Fibroblast of the aortic adventitia (primary cell): ENCODE data around the gene TMUB2. TPM values are rescaled to one million over a fixed set of nuclear protein-coding genes. Genes with fewer than 3 reads are reported as not detected.
A peak's percentile ranks its signal among the peaks of the same experiment; 100 is the strongest.
"Not testable (repeated sequence)": the region's sequence is repeated elsewhere in the genome, so short reads cannot be mapped to it uniquely, and the experiment has no call there.

Source experiments
- DNase-seq: peaks from one replicate; pipeline ENCODE4 v3.0.0-alpha.2; 2010; ENCODE audit warnings: low read depth
- H3K4me3 ChIP-seq: 2 replicates; pipeline ENCODE4 v1.5.1; 2011; ENCODE audit warnings: low read depth, mild to moderate bottlenecking, control low read depth, low read length, moderate library complexity
- CTCF ChIP-seq: IDR thresholded peaks from 2 replicates; pipeline ENCODE4 v1.5.1; 2011; ENCODE audit warnings: mild to moderate bottlenecking, low read length, control low read depth, inconsistent platforms; ENCODE audit not compliant: insufficient read depth
- total RNA-seq: library from RNA; depleted of rRNA; stranded (reverse); fragments of >200 nt; gene quantifications from 2 replicates; pipeline ENCODE4 v1.2.3, GENCODE V29; 2012; ENCODE audit warnings: low replicate concordance

Gene TMUB2
- total RNA-seq, 1 donor: 23.0 TPM

- DNase-seq: peak; percentile 94
- no peak for TF ChIP-seq CTCF
- H3K4me3 ChIP-seq: no peak overlapping the region
These were observed 36.8 kb downstream of the TMUB2 start for GRCh38 chr17:44223541-44224071.

GRCh38 chr17:44229090-44229489 lies 42.3 kb downstream of the TMUB2 start:
- TF ChIP-seq CTCF: no peak
- H3K4me3 ChIP-seq: no peak overlapping the region
- DNase-seq: no peak

- no peak for DNase-seq
- no peak overlapping the region for H3K4me3 ChIP-seq
- no peak for TF ChIP-seq CTCF
These were observed 43.4 kb downstream of the TMUB2 start for GRCh38 chr17:44230140-44230539.

GRCh38 chr17:44232061-44232460 lies 45.3 kb downstream of the TMUB2 start:
- H3K4me3 ChIP-seq: no peak overlapping the region
- TF ChIP-seq CTCF: no peak
- DNase-seq: no peak

- H3K4me3 ChIP-seq: no peak overlapping the region
- TF ChIP-seq CTCF: no peak
- DNase-seq: no peak
These were observed 46.8 kb downstream of the TMUB2 start for GRCh38 chr17:44233582-44233981.

GRCh38 chr17:44235583-44235936 lies 48.8 kb downstream of the TMUB2 start:
- peak; percentile 23 for DNase-seq
- no peak overlapping the region for H3K4me3 ChIP-seq
- TF ChIP-seq CTCF: no peak

- TF ChIP-seq CTCF: no peak
These were observed 49.7 kb downstream of the TMUB2 start for GRCh38 chr17:44236444-44236991.

GRCh38 chr17:44237886-44238285 lies 51.1 kb downstream of the TMUB2 start:
- not testable (repeated sequence) for DNase-seq, H3K4me3 ChIP-seq

More at GRCh38 chr17:44236444-44236991, 49.7 kb downstream of the TMUB2 start:
- H3K4me3 ChIP-seq: no peak overlapping the region
- no peak for DNase-seq
